Natural killer cell treated with Interleukin-12 subunit alpha and Interleukin-12 subunit beta and Interleukin-15 and Interleukin-18, amount 100 ng/mL, for 72 hours (primary cell): ENCODE data around the gene CST9. TPM values are rescaled to one million over a fixed set of nuclear protein-coding genes. Genes with fewer than 3 reads are reported as not detected.

Experiments used
- total RNA-seq, 2 donors: library from RNA; stranded (reverse); gene quantifications; one replicate each; pipeline ENCODE4 v1.2.3, GENCODE V29; 2022

The CST9 gene
- total RNA-seq, 2 donors from 2014 or later = not detected

Other genes with a start within 250 kb of the CST9 start
- gene GZF1, start 243.7 kb downstream of the CST9 start, total RNA-seq = 10 to 100 TPM; 17.9 to 20.9 TPM
- 10 to 100 TPM; 12.4 to 16.6 TPM for gene NAPB, start 184.4 kb downstream of the CST9 start, total RNA-seq
- gene CSTL1, start 166.2 kb downstream of the CST9 start, total RNA-seq = not detected
- gene CST11, start 153.0 kb downstream of the CST9 start, total RNA-seq = not detected
- gene CST8, start 114.8 kb downstream of the CST9 start, total RNA-seq = not detected
- not detected for gene CST9L, start 37.4 kb downstream of the CST9 start, total RNA-seq
- gene CST3, start 32.0 kb upstream of the CST9 start, total RNA-seq = 10 to 100 TPM in 1 of 2 donors, 1 to 10 TPM in 1; 5.4 to 16.6 TPM
- not detected for gene CST4, start 83.1 kb upstream of the CST9 start, total RNA-seq
- not detected for gene CST1, start 145.0 kb upstream of the CST9 start, total RNA-seq
- not detected for gene CST2, start 220.8 kb upstream of the CST9 start, total RNA-seq